Fibroblast of mammary gland (primary cell): Measurements from ENCODE around the gene SH3RF3.

ENCODE experiments used
- DNase-seq: peaks from one replicate; pipeline ENCODE4 v3.0.0-alpha.2; 2010; ENCODE audit warnings: low read depth
- H3K4me3 ChIP-seq: 2 replicates; pipeline ENCODE4 v1.5.1; 2011; ENCODE audit warnings: low read depth, mild to moderate bottlenecking, low read length, moderate library complexity; ENCODE audit not compliant: control insufficient read depth
- CTCF ChIP-seq: conservative IDR thresholded peaks from 2 replicates; pipeline ENCODE4 v1.5.1; 2011; ENCODE audit warnings: low read depth, low read length, inconsistent platforms; ENCODE audit not compliant: control insufficient read depth, insufficient read depth

The SH3RF3 gene

DNA sequence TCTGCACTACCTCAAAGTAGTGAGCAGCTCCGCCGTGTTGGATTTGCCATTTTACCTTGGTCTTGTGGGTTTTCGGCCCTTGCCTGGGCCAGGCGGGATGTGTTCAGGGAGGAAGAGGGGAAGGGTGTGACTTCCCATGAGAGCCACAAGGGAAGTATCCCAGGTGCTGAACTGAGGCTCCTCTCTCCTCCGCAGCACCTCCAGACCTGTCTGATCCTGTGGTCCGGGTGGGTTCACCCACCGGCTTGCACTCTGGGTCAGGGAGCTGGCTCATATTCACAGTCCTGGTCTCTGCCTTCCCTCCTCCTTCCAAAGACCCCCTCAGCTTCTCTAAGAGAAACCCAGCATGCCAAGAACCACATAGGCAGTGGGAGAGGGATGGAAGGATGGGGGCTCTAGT lies 249.0 kb downstream of the SH3RF3 start:
- TF ChIP-seq CTCF: no peak
- DNase-seq: no peak
- no peak overlapping the region for H3K4me3 ChIP-seq

DNA sequence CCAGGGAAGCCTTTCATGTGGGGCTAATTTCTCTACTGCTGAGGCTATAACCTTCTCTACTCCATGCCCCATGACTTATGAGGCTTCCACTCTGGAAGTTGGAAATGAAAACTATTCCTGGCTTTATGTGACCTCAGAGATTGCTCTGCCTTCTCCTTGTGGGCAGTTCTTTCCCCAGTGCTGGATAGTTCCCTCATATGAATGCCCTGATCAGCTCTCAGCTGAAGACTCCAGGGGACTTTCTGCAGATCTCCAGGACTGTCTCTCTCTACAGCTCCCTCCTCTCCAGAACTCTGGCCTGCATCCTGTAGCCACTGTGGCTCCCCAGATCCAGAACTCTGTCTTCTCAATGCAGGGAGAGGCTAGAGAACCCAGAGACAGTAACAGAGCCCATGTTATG lies 249.7 kb downstream of the SH3RF3 start:
- DNase-seq: no peak
- no peak overlapping the region for H3K4me3 ChIP-seq
- TF ChIP-seq CTCF: no peak

GRCh38 chr2:109379507-109379906 lies 250.5 kb downstream of the SH3RF3 start:
- TF ChIP-seq CTCF: no peak
- no peak for DNase-seq
- H3K4me3 ChIP-seq: no peak overlapping the region

GRCh38 chr2:109380502-109381326 lies 251.7 kb downstream of the SH3RF3 start:
- no peak overlapping the region for H3K4me3 ChIP-seq
- peak; percentile 38 for DNase-seq
- TF ChIP-seq CTCF: no peak

DNA sequence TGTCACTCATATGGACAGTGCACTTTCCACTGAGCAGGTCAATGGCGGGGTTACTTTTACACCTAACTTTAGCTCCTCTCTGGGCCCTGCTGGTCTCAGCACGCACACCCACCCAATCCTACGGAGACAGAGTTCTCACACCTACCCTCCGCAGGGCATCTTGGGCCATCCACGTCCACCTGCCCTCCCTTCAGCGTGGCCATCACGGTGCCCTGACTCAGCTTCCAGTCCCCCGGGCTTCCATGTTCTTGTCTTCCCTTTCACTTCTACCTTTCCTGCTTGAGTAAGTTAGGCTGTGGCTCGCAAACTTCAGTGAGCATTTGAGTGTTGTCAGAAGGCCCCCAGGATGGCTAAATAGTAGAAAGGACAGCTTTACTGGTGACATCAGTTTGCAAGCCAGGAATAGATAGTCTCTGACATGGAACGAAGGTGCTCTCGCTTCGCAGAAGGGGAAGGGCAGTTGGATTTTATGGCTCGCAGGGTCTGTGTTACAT lies 252.4 kb downstream of the SH3RF3 start:
- no peak overlapping the region for H3K4me3 ChIP-seq
- no peak for TF ChIP-seq CTCF
- no peak for DNase-seq

- no peak for TF ChIP-seq CTCF
- H3K4me3 ChIP-seq: no peak overlapping the region
- DNase-seq: no peak
These were observed 253.4 kb downstream of the SH3RF3 start for GRCh38 chr2:109382226-109382895.

DNA sequence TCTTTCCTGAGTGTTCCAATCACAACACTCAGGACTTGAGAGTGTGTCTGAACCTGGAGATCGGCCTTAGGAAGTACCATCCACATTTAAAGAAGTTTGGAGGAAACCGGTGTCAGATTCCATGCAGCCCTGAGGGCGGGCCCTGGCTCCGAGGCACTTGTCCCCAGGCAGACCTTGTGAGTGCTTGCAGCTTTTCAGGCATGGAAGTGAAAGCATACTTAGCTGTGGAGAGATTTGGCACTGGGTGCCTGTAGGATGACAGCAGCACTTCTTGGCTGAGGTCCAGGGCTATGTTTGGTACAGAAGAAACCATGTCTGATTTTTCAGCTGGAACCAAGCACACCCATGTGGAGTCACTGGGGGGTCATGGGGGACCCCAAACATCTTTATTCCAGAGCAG lies 253.9 kb downstream of the SH3RF3 start:
- TF ChIP-seq CTCF: no peak
- DNase-seq: peak; percentile 68
- no peak overlapping the region for H3K4me3 ChIP-seq
